ENCODE measurements around the gene FAM120AOS. TPM values are rescaled to one million over a fixed set of nuclear protein-coding genes. Genes with fewer than 3 reads are reported as not detected.

Gene FAM120AOS
- total RNA-seq, 4 donors from 2014 or later, result 29.7 to 69.9 (median 48.2) TPM

DNA sequence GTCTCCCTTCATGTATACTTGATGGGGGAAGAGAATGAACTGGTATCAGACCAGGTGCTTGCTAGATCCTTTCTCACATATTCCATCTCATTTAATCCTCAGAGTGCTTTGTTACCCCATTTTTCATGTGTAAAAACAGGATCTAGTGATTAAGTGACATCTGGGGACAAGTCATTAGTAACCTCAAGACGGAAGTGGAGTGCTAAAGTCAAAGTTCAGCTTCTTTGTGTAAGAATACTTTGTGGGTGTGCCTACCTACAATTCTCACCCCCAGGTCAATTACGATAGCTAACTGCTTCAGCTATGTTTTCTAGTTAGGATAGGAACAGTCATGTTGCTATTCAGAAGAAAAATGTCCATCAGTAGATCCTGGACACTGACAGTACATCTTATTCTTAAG is 3.1 kb upstream of the FAM120AOS start:
- Histone ChIP-seq H3K27ac (peak overlapping the region in 3 of 4 donors; percentile 47 to 85 (median 73)), H3K36me3 (no peaks in the 10 kb centered on the region), H3K4me1 (peaks cover 0 to 55% (median 16%) of the 10 kb centered on the region in 4 donors), H3K27me3 (no peaks in the 10 kb centered on the region), H3K4me3 (no peak overlapping the region), H3K9me3 (no peaks in the 10 kb centered on the region)
- TF ChIP-seq, protein P1, sequence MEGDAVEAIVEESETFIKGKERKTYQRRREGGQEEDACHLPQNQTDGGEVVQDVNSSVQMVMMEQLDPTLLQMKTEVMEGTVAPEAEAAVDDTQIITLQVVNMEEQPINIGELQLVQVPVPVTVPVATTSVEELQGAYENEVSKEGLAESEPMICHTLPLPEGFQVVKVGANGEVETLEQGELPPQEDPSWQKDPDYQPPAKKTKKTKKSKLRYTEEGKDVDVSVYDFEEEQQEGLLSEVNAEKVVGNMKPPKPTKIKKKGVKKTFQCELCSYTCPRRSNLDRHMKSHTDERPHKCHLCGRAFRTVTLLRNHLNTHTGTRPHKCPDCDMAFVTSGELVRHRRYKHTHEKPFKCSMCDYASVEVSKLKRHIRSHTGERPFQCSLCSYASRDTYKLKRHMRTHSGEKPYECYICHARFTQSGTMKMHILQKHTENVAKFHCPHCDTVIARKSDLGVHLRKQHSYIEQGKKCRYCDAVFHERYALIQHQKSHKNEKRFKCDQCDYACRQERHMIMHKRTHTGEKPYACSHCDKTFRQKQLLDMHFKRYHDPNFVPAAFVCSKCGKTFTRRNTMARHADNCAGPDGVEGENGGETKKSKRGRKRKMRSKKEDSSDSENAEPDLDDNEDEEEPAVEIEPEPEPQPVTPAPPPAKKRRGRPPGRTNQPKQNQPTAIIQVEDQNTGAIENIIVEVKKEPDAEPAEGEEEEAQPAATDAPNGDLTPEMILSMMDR (IDR thresholded peaks at IDR 0.05), result no peak
- peak in 1 of 2 donors; percentile 27 for TF ChIP-seq POLR2A (IDR thresholded peaks at IDR 0.05)
- DNase-seq, result no peak

DNA sequence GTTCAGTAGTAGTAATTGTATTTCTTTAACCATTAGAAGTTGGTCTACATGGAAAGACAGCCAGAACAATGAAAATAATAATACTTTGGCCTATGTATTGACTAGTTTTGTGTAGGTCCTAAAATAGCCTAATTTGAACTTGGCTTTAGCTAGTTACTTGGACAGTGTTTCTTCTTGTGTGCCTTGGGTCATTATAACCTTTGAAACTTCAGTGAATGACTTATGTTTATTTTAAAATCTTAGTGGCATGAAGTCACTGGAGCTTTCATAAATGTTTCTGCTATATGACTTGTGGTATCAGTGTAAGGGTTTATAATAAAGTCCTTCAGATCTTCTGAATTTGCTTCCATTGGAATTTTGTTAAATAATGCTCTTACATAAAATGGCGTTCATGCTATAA is 2.6 kb upstream of the FAM120AOS start:
- Histone ChIP-seq H3K27ac (peak overlapping the region in 3 of 4 donors; percentile 47 to 85 (median 73)), H3K9me3 (no peaks in the 10 kb centered on the region), H3K4me1 (peaks cover 0 to 55% (median 16%) of the 10 kb centered on the region in 4 donors)

DNA sequence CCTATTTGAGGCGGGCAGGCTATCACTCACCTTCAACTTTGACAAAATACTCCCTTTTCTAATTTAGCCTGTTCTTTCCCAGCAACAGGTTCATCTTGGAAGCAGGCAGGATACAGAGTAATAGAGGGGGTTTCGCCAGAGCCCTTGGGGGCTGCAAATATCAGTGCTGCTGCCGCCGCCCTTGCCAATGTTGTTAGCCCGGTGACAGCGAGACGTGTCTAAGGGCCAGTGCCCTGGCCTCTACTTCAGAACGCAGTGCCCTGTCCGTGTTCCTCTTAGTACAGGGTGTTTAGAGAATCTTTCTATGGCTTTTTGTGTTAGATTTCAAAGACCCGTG is 703 bp downstream of the FAM120AOS start:
- peaks cover 0 to 21% (median 0%) of the 10 kb centered on the region in 3 donors for H3K36me3 ChIP-seq
- H3K9me3 ChIP-seq, result no peaks in the 10 kb centered on the region
- H3K27ac ChIP-seq, result peak overlapping the region; percentile 95 to 99 (median 98)
- TF ChIP-seq, protein P1 (IDR thresholded peaks at IDR 0.05), result no peak
- TF ChIP-seq POLR2A (IDR thresholded peaks at IDR 0.05), result no peak
- H3K4me1 ChIP-seq, result peaks cover 0 to 48% (median 19%) of the 10 kb centered on the region in 4 donors
- no peaks in the 10 kb centered on the region for H3K27me3 ChIP-seq
- H3K4me3 ChIP-seq, result peak overlapping the region; percentile 70 to 94 (median 86)
- peak; percentile 53 to 65 (median 59) for DNase-seq

More for the DNA sequence above, 2.6 kb upstream of the FAM120AOS start:
- DNase-seq, result no peak
- TF ChIP-seq, protein P1 (IDR thresholded peaks at IDR 0.05), result no peak
- peak in 1 of 2 donors; percentile 53 for TF ChIP-seq POLR2A (IDR thresholded peaks at IDR 0.05)
- Histone ChIP-seq H3K4me3 (no peak overlapping the region), H3K36me3 (no peaks in the 10 kb centered on the region), H3K27me3 (no peaks in the 10 kb centered on the region)

DNA sequence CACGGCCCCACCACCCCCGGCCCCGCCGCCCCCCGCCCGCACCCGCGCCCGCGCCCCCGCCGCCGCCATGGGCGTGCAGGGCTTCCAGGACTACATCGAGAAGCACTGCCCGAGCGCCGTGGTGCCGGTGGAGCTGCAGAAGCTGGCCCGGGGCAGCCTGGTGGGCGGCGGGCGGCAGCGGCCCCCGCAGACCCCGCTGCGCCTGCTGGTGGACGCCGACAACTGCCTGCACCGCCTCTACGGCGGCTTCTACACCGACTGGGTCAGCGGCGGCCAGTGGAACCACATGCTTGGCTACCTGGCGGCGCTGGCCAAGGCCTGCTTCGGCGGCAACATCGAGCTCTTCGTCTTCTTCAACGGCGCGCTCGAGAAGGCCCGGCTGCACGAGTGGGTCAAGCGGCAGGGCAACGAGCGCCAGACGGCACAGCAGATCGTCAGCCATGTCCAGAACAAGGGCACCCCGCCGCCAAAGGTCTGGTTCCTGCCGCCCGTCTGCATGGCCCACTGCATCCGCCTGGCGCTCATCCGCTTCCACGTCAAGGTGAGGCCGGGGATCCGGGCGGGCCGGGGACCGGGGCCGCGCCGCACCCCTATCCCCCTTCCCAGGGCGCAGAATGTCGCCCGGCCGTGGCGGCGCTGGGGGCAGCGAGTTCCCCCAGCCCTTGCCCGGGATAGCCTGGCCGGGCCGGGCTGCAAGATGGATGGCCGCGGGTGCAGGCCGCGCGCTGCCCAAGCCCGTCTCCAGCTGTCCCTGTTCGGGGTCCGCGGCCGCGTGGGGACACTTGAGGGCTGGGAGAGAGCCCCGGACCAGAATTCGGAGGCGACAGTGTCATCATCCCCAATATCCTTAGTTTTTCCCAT is 1.3 kb downstream of the FAM120AOS start:
- TF ChIP-seq POLR2A (IDR thresholded peaks at IDR 0.05), result no peak
- TF ChIP-seq, protein P1 (IDR thresholded peaks at IDR 0.05), result peak in 3 of 6 experiments; percentile 42 to 50 (median 44)
- Histone ChIP-seq H3K4me3 (peak overlapping the region; percentile 70 to 94 (median 86)), H3K27ac (peak overlapping the region; percentile 95 to 99 (median 98)), H3K27me3 (no peaks in the 10 kb centered on the region), H3K9me3 (no peaks in the 10 kb centered on the region), H3K36me3 (peaks cover 0 to 27% (median 0%) of the 10 kb centered on the region in 3 donors), H3K4me1 (peaks cover 0 to 42% (median 17%) of the 10 kb centered on the region in 4 donors)
- DNase-seq, result peak; percentile 52 to 81 (median 75)

DNA sequence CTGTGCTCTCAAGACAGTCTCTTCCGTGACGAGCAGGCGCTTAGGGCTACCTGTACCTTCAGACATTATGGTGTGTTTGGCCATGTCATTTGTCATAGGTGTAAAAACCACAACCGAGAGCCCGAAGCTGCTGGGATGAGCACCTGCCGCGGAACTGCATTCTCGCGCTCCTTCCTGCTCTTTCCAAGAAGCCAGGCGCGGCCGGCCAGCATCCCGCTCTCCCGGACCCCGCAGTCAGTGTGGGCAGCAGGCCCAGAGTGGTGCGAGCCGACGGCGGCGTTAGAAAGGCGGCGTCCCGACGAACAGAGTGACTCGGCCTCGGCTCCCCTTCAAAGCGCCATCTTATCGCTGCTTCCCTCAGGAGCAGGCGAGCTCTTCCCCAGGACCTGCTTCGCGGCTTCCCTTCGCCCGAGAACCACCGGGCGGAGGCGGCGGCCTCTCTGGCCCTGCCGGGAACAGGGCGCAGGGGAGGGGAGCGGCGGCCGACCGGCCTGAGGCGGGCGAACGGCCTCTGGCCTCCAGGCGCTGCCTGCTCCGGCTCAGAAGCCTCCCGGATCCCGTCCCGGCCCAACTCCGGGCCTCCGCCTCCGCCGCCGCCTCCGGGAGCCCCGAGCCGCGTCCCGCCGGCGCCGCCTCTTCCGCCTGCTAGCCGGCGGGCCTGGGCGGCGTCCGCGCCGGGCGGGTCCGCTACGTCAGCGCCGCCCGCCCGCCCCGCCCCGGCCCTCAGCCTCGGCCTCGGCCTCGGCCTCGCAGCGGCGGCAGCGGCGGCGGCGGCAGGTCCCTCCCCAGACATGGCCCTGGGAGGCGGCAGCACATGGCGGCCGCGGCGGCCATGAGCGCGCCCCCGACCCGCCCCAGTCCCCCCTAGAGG is 2.2 kb downstream of the FAM120AOS start, which contains the start of gene FAM120A:
Gene FAM120A (plus strand): TSS at position 741 of the 871 bp plus-strand sequence. CDS start 231 bp downstream, outside the sequence.
- H3K9me3 ChIP-seq, result no peaks in the 10 kb centered on the region
- H3K4me1 ChIP-seq, result peaks cover 0 to 38% (median 14%) of the 10 kb centered on the region in 4 donors
- TF ChIP-seq, protein P1 (IDR thresholded peaks at IDR 0.05), result peak in 2 of 6 experiments; percentile 10 to 21
- TF ChIP-seq POLR2A (IDR thresholded peaks at IDR 0.05), result peak; percentile 86 to 95
- peaks cover 0 to 36% (median 0%) of the 10 kb centered on the region in 3 donors for H3K36me3 ChIP-seq
- DNase-seq, result peak; percentile 66 to 89 (median 88)
- peak within 1 kb of the TSS; percentile 97 to 99 (median 98) for H3K27ac ChIP-seq
- peak within 1 kb of the TSS; percentile 70 to 97 (median 90) for H3K4me3 ChIP-seq
- H3K27me3 ChIP-seq, result no peaks in the 10 kb centered on the region
